ENCODE data around the gene ATOSA. TPM values are rescaled to one million over a fixed set of nuclear protein-coding genes. Genes with fewer than 3 reads are reported as not detected.
A peak's percentile ranks its signal among the peaks of the same experiment; 100 is the strongest.

The ATOSA gene, protein sequence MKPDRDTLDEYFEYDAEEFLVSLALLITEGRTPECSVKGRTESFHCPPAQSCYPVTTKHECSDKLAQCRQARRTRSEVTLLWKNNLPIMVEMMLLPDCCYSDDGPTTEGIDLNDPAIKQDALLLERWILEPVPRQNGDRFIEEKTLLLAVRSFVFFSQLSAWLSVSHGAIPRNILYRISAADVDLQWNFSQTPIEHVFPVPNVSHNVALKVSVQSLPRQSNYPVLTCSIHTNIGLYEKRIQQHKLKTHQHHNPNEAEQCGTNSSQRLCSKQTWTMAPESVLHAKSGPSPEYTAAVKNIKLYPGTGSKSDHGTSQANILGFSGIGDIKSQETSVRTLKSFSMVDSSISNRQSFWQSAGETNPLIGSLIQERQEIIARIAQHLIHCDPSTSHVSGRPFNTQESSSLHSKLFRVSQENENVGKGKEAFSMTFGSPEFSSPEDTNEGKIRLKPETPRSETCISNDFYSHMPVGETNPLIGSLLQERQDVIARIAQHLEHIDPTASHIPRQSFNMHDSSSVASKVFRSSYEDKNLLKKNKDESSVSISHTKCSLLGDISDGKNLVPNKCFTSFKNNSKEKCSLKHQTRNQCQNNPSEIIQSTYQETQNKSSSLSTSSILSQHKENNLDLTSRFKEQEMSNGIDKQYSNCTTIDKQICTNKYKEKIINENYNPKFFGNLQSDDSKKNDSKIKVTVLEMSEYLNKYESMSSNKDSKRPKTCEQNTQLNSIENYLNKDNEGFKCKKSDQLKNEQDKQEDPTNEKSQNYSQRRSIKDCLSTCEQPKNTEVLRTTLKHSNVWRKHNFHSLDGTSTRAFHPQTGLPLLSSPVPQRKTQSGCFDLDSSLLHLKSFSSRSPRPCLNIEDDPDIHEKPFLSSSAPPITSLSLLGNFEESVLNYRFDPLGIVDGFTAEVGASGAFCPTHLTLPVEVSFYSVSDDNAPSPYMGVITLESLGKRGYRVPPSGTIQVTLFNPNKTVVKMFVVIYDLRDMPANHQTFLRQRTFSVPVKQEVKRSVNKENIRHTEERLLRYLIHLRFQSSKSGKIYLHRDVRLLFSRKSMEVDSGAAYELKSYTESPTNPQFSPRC
- 10 to 100 TPM; 47.8 to 59.4 TPM for total RNA-seq

DNA sequence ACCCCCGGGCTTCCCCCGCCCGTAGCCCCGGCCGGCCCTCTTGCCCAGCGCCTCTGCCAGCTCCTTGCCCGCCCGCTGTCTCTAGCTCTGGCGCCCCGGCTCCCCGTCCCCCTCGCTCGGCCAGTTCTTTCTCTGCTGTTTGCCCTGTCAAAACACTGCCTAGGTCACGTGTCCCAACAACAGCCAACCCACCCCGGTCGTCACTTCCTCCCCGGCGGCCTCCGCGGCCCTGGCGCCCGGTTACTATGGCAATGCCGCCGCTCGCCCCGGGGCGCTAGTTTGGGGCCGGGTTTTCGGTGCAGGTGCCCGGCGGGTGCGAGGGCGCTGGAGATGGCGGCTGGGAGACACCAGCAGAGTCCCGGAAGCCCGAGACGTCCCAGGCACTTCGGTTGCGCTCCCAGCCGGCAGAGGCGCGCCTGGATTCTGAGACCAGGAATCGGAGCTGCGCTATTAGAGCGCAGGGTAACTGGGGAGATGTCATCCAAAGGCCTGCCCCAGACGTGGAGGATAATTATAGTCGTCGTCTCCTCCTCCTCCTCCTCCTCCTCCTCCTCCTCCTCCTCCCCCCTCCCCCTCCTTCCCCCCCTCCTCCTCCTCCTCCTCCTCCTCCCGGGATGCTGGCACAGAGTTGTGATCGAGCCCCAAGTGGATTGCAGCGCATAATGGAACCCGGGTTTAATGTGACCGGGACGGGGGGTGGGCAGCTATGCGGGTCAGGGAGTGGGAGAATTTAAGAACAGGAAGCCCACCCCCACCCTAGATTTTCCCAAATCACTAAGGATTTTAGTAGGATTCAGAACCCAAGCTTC, at the start of gene ATOSA:
Gene ATOSA (minus strand): TSS at position 157 of the 809 bp plus-strand sequence. CDS start 1,367 bp downstream, outside the sequence.
- Histone ChIP-seq H3K36me3 (no peaks in the 10 kb centered on the region), H3K9me3 (no peaks in the 10 kb centered on the region), H3K27me3 (replicated peaks; ENCODE audit: insufficient read depth) (no peaks in the 10 kb centered on the region), H3K4me1 (ENCODE audit: control insufficient read depth in 1 of 2, low read depth in 2 of 2) (peaks cover 21 to 33% of the 10 kb centered on the region in 2 donors), H3K27ac (peak within 1 kb of the TSS; percentile 94 to 99), H3K4me3 (peak within 1 kb of the TSS; percentile 88)
- TF ChIP-seq, protein P1, sequence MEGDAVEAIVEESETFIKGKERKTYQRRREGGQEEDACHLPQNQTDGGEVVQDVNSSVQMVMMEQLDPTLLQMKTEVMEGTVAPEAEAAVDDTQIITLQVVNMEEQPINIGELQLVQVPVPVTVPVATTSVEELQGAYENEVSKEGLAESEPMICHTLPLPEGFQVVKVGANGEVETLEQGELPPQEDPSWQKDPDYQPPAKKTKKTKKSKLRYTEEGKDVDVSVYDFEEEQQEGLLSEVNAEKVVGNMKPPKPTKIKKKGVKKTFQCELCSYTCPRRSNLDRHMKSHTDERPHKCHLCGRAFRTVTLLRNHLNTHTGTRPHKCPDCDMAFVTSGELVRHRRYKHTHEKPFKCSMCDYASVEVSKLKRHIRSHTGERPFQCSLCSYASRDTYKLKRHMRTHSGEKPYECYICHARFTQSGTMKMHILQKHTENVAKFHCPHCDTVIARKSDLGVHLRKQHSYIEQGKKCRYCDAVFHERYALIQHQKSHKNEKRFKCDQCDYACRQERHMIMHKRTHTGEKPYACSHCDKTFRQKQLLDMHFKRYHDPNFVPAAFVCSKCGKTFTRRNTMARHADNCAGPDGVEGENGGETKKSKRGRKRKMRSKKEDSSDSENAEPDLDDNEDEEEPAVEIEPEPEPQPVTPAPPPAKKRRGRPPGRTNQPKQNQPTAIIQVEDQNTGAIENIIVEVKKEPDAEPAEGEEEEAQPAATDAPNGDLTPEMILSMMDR (IDR thresholded peaks at IDR 0.05): no peak
- ATAC-seq (ENCODE audit: insufficient number of reproducible peaks, low FRiP score, low read depth) (peak; percentile 93), DNase-seq (ENCODE audit: low spot score) (peak; percentile 79)

DNA sequence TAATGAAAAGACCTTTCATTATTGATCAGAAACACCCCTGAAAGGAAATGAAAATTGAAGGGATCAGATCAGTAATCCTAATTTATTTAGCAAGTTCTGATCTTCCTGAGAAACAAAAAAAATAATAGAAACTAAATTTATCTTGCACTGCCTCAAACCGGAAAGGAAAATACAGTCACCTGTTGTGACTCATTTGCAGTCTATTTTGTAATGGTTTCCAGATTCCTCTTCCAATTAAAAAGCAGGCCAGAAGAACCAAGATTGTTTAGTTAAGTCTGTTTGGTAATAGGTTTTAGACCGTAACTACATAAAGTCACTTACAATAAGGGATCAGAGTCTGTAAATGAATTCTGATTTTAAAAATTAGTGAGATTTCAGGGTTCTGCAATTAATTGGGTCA, 49.7 kb upstream of the ATOSA start:
- H3K9me3 ChIP-seq: no peaks in the 10 kb centered on the region
- no peaks in the 10 kb centered on the region for H3K36me3 ChIP-seq
- no peaks in the 10 kb centered on the region for H3K27me3 ChIP-seq (replicated peaks; ENCODE audit: insufficient read depth)
- peaks cover 0 to 7% of the 10 kb centered on the region in 2 donors for H3K4me1 ChIP-seq (ENCODE audit: control insufficient read depth in 1 of 2, low read depth in 2 of 2)
- H3K4me3 ChIP-seq: no peak overlapping the region
- TF ChIP-seq, protein P1 (IDR thresholded peaks at IDR 0.05): no peak
- H3K27ac ChIP-seq: no peak overlapping the region
- ATAC-seq (ENCODE audit: insufficient number of reproducible peaks, low FRiP score, low read depth): no peak
- DNase-seq (ENCODE audit: low spot score): no peak

DNA sequence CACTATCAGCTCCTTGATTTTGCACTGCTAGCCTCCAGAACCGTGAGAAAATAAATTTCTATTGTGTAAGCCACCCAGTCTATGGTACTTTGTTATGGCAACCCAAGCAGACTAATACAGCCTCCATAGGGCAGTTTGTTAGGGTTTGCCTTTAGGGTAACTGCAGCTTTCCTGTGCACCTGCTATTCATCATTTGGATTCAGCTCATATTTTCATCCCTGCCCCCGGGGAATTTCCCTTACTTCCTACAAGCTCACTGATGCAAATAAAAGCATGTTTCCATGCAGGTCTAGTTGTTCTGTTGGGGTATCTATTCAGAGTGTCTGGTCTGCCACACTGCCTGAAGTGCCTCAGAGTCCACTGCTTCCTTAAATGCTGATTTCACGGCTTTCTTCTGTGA, 48.6 kb upstream of the ATOSA start:
- H3K27ac ChIP-seq: no peak overlapping the region
- H3K27me3 ChIP-seq (replicated peaks; ENCODE audit: insufficient read depth): no peaks in the 10 kb centered on the region
- no peak overlapping the region for H3K4me3 ChIP-seq
- TF ChIP-seq, protein P1 (IDR thresholded peaks at IDR 0.05): no peak
- peaks cover 0 to 7% of the 10 kb centered on the region in 2 donors for H3K4me1 ChIP-seq (ENCODE audit: control insufficient read depth in 1 of 2, low read depth in 2 of 2)
- DNase-seq (ENCODE audit: low spot score) (no peak), ATAC-seq (ENCODE audit: insufficient number of reproducible peaks, low FRiP score, low read depth) (no peak)
- H3K9me3 ChIP-seq: no peaks in the 10 kb centered on the region
- H3K36me3 ChIP-seq: no peaks in the 10 kb centered on the region

DNA sequence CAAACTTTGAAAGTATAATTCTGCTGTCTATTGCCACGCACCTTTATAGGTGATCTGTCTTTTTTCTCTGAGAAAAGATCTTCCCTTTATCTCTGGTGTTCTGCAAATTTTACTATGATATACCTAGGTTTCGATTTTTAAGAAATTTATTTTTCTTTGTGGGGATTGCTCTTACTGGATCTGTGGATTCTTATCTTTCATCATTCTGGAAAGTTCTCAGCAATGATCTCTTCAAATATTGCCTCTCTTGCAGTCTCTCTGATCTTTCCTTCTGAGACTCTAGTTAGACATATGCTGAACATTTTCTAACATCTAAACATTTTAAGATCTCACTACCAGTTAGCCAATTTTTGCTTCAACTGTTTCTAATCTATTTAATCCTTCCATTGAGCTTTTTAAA, 47.0 kb upstream of the ATOSA start:
- ATAC-seq (ENCODE audit: insufficient number of reproducible peaks, low FRiP score, low read depth) (no peak), DNase-seq (ENCODE audit: low spot score) (no peak)
- Histone ChIP-seq H3K9me3 (no peaks in the 10 kb centered on the region), H3K4me1 (ENCODE audit: control insufficient read depth in 1 of 2, low read depth in 2 of 2) (peaks cover 0 to 7% of the 10 kb centered on the region in 2 donors), H3K4me3 (no peak overlapping the region), H3K36me3 (no peaks in the 10 kb centered on the region), H3K27ac (no peak overlapping the region), H3K27me3 (replicated peaks; ENCODE audit: insufficient read depth) (no peaks in the 10 kb centered on the region)
- TF ChIP-seq, protein P1 (IDR thresholded peaks at IDR 0.05): no peak
